ENCODE data around the gene GBGT1.

Gene GBGT1

GRCh38 chr9:133121915-133122550 lies 41.7 kb downstream of the GBGT1 start:
- in situ Hi-C loops (cut with HindIII; ENCODE audit: low sequenced_read_pairs) = no loop called here
- TF ChIP-seq CTCF (IDR thresholded peaks at IDR 0.05; ENCODE audit: low read depth, low read length) = no peak
- no peak overlapping the region for H3K4me3 ChIP-seq (ENCODE audit: low read depth, low read length)
- no peak for DNase-seq (ENCODE audit: low read depth, low spot score)

GRCh38 chr9:133121198-133121914 lies 42.4 kb downstream of the GBGT1 start, which contains the start of gene RALGDS:
RALGDS (minus strand) TSS chr9:133121240; CDS start chr9:133121154, 86 bp downstream.
- in situ Hi-C loops (cut with HindIII; ENCODE audit: low sequenced_read_pairs) = no loop called here
- peak within 1 kb of the TSS; percentile 63 for H3K4me3 ChIP-seq (ENCODE audit: low read depth, low read length)
- peak; percentile 78 for DNase-seq (ENCODE audit: low read depth, low spot score)
- no peak for TF ChIP-seq CTCF (IDR thresholded peaks at IDR 0.05; ENCODE audit: low read depth, low read length)

GRCh38 chr9:133120501-133121197 lies 43.1 kb downstream of the GBGT1 start:
- in situ Hi-C loops (cut with HindIII; ENCODE audit: low sequenced_read_pairs) = no loop called here
- no peak for DNase-seq (ENCODE audit: low read depth, low spot score)
- H3K4me3 ChIP-seq (ENCODE audit: low read depth, low read length) = peak overlapping the region; percentile 63
- no peak for TF ChIP-seq CTCF (IDR thresholded peaks at IDR 0.05; ENCODE audit: low read depth, low read length)

- no peak for TF ChIP-seq CTCF (IDR thresholded peaks at IDR 0.05; ENCODE audit: low read depth, low read length)
- peak overlapping the region; percentile 63 for H3K4me3 ChIP-seq (ENCODE audit: low read depth, low read length)
- DNase-seq (ENCODE audit: low read depth, low spot score) = no peak
- in situ Hi-C loops (cut with HindIII; ENCODE audit: low sequenced_read_pairs) = no loop called here
These were observed 43.7 kb downstream of the GBGT1 start for GRCh38 chr9:133119846-133120500.

- H3K4me3 ChIP-seq (ENCODE audit: low read depth, low read length) = peak overlapping the region; percentile 63
- peak; percentile 25 for DNase-seq (ENCODE audit: low read depth, low spot score)
- TF ChIP-seq CTCF (IDR thresholded peaks at IDR 0.05; ENCODE audit: low read depth, low read length) = no peak
- in situ Hi-C loops (cut with HindIII; ENCODE audit: low sequenced_read_pairs) = no loop called here
These were observed 44.4 kb downstream of the GBGT1 start for GRCh38 chr9:133119103-133119845.

- TF ChIP-seq CTCF (IDR thresholded peaks at IDR 0.05; ENCODE audit: low read depth, low read length) = no peak
- in situ Hi-C loops (cut with HindIII; ENCODE audit: low sequenced_read_pairs) = no loop called here
- DNase-seq (ENCODE audit: low read depth, low spot score) = no peak
- no peak overlapping the region for H3K4me3 ChIP-seq (ENCODE audit: low read depth, low read length)
These were observed 45.1 kb downstream of the GBGT1 start for GRCh38 chr9:133118568-133118967.

All from astrocyte of the spinal cord (primary cell).